Central memory CD8-positive, alpha-beta T cell (primary cell): ENCODE measurements around the gene PSMC2.

Experiments
- ATAC-seq: fragments of 150-1000 bp; cut with Tn5 transposase; replicated peaks from 2 replicates; pipeline ENCODE4 v1.10.0; 2022; ENCODE audit warnings: mild to moderate bottlenecking, moderate FRiP score, moderate number of reproducible peaks; ENCODE audit not compliant: poor library complexity, severe bottlenecking; ENCODE audit errors: extremely low read depth
- DNase-seq, 2 donors: peaks; one replicate each; pipeline ENCODE4 v3.0.0; 2021; ENCODE audit warnings: low spot score in 2 of 2
- H3K27ac Mint-ChIP-seq: one replicate; pipeline ENCODE4 v1.8.0; 2022; ENCODE audit warnings: low read depth, mild to moderate bottlenecking, moderate library complexity, mixed read lengths
- H3K27me3 Mint-ChIP-seq: one replicate; pipeline ENCODE4 v1.8.0; 2022; ENCODE audit warnings: mixed read lengths
- H3K36me3 Mint-ChIP-seq: one replicate; pipeline ENCODE4 v1.8.0; 2022; ENCODE audit warnings: mild to moderate bottlenecking, moderate library complexity, mixed read lengths; ENCODE audit not compliant: insufficient read depth
- H3K4me1 Mint-ChIP-seq: one replicate; pipeline ENCODE4 v1.8.0; 2022; ENCODE audit warnings: mixed read lengths
- H3K4me3 Mint-ChIP-seq: one replicate; pipeline ENCODE4 v1.8.0; 2022; ENCODE audit warnings: mild to moderate bottlenecking, moderate library complexity, mixed read lengths
- H3K9me3 Mint-ChIP-seq: one replicate; pipeline ENCODE4 v1.8.0; 2022; ENCODE audit warnings: mixed read lengths

Gene PSMC2

GRCh38 chr7:103413407-103413806, 66.0 kb downstream of the PSMC2 start:
- ATAC-seq (no peak), DNase-seq (no peak)
- Mint-ChIP-seq H3K27ac (no peak overlapping the region), H3K4me3 (no peak overlapping the region), H3K4me1 (no peaks in the 10 kb centered on the region), H3K27me3 (peaks cover 50% of the 10 kb centered on the region), H3K36me3 (no peaks in the 10 kb centered on the region), H3K9me3 (no peaks in the 10 kb centered on the region)

GRCh38 chr7:103418241-103418640, 70.8 kb downstream of the PSMC2 start:
- DNase-seq, result no peak
- Mint-ChIP-seq H3K27me3 (peaks cover 46% of the 10 kb centered on the region), H3K36me3 (no peaks in the 10 kb centered on the region), H3K4me1 (no peaks in the 10 kb centered on the region), H3K9me3 (no peaks in the 10 kb centered on the region), H3K4me3 (no peak overlapping the region), H3K27ac (no peak overlapping the region)
- ATAC-seq, result no peak
